Kidney tubule cell (primary cell): Measurements from ENCODE around the gene KDM5B.
"Not testable (repeated sequence)": the region's sequence is repeated elsewhere in the genome, so short reads cannot be mapped to it uniquely, and the experiment has no call there.

Source experiments
- DNase-seq: peaks from one replicate; pipeline ENCODE4 v3.0.0-alpha.2; 2018; ENCODE audit warnings: low spot score

Gene KDM5B

DNA sequence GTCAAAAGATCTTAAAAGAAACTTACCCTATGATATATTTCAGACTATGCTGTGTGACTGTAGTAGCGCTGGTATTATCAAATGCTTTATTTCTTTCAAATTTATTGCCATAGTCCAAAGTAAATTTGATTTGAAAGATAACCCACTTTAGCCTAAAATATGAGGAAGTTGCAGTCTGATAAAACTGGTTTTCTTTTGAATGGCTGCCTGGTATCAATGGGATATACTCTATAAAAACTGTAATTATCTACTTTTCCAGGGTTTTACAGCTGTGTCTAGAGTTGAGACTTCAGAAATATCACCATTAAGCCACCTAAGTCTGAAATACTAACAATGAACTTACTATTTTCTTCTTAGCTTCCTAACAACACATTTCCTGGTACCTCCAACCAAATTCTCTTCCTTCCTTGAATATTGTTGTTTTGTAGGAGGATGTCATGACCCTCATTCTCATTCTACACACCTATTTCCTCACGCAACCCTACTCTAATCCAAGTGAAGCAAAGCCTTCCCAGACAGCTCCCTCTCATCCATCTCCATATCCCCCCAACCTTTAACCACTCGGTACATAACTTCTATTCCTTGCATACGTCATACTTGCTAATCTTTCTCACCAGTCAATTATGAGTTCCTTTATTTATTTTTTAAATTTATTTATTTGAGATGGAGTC, 17.0 kb downstream of the KDM5B start:
- no peak for DNase-seq

DNA sequence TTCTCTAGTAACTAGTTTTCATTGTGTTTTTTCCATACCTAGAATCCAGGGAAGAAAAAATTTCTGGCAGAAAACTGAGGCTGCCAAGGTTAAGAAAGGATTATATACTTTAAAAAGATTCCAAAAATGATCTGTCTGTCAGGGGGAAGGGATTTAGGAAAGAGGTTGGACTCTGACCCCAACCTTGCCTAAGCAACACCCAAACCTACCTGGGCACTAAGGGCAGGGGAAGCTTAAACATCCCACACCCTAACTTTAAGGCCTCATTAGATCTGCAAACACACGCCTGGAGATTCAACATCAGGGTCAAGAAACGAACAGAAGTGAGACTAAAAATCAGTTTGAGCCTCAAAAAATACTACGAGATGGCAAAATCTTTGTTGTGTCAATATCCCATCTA, 19.4 kb downstream of the KDM5B start:
- DNase-seq = no peak

DNA sequence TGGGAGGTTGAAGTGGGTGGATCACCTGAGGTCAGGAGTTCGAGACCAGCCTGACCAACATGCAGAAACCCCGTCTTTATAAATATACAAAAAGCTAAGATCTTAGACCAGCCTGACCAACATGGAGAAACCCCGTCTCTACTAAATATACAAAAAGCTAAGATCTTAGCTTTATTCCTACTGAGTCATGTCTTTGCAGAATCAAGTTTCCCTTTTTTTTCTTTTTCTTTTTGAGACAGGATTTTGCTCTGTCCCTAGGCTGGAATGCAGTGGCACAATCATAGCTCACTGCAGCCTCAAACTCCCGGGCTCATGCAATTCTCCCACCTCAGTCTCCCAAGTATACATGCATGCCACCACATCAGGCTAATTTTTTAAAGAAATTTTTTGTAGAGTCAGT, 21.4 kb downstream of the KDM5B start:
- DNase-seq = no peak

DNA sequence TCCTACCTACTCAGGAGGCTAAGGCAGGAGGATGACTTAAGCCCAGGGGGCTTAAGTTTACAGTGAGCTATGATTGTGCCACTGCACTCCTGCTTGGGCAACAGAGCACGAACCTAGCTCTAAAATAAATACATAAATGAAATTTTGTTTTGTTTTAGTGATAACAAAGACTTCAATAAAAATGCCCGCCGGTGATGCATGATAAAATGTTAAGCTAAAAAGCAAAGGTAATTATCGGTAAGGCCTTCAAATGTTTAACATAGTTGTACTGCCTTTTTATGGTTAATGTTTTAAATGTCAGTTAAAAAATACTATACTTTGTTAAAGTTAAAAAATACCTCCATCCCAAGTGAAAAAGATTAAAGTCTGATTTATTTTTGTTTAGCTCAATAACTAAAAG, 27.0 kb downstream of the KDM5B start:
- no peak for DNase-seq

DNA sequence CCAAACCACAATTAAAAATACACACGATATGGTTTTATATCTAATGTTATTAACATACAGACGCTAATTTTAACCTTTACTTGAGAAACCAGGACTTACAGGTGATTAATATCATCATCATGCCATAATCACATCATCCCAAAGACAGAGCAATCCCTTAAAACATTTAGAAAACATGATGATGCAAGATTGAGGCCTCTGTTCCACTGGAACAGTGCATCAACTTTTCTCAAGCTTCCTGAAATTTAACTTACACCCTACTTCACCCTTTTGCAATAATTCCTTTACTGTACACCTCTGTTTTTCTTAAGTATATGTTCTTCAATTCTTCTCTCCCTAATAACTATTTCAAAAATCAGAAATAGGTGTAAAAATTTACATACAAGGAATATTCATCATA, 38.1 kb downstream of the KDM5B start:
- DNase-seq = no peak

DNA sequence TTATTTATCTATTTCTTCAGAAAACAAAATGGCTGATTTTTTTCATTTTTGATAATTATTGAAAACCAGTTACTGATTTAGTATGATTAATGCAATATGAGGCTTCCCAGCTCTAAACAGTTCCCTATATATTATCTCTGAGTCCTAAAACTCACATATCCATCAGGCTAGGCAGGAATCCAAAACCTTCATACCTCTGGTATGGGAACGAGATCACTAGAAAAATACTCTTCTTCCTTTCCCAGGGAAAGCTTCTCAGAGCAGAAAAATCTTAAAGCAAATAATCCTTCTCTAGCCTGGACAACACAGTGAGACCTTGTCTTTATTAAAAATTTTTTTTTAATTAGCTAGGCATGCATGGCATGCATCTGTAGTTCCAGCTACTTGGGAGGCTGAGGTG, 42.5 kb downstream of the KDM5B start:
- no peak for DNase-seq

DNA sequence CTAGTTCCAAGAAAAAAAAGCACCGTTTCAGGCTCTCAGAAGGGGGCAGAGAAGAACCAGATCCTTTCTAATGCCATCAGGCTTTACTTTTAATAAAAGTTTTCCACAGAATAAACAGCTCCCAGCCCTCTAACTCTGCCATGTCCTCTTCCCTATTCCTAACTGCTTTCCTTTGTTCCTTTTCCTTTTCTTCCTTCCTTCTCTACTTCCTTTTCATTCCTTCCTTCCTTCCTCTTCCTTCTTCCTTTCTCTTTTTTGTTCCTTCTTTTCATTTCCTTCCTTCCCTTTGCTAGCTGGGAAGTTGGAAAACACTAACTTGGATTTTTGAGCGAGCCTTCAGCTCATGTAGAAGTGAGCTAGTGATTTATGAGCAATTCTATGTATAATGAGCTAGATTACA, 46.2 kb downstream of the KDM5B start:
- no peak for DNase-seq

DNA sequence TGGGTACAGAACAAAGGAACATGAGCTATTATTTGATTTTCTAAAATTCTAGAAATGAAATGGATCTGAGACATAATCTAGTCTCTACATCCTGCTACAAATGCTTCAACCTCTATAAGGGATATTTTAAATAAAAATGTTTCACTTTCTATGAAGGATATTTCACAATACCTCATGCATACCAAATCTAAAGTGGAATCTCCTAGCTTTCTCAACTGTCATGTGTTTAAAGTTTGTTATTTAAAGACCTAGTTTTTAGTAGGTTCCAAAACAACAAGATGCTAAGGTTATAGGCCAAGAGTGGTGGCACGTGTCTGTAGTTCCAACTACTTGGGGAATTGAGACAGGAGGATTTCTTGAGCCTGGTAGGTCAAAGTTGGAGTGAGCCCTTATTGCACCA, 47.6 kb downstream of the KDM5B start:
- no peak for DNase-seq

DNA sequence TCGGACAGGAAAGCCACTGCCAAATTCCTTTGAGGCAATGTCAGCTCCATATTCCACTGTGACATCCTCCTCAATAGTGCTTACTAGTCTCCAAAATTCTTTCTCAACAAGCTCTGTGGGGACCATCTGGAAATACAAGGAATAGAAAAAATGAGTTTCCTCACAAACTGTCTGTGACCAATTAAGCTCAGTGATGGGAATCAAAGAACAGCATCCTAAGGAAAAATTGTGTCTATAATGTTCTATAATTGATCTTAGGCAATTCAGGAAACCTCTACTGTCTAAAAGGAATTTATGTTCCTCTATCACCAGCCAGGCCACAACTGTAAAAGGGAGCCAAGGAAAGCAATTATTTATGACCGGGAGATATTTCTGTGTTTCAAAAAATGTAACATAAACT, 51.8 kb downstream of the KDM5B start:
- no peak for DNase-seq

DNA sequence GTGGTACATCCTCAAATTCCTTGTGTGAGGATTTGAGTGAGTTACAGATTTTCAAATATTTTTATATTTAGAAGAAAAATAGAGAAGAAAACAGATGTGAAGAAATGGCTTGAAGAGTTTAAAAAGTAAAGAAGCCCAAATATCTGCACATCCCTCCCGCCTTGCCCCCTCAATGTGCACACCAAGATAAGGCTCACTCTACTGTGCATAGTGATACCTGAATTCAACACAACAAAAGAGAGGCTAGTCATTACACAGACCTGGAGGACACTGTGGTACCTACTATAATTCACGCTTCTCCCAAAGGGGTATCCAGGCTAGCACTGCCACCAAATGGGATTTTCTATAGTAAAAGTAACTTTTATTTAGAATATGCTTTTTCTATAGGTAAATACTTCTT, 53.9 kb downstream of the KDM5B start:
- no peak for DNase-seq

DNA sequence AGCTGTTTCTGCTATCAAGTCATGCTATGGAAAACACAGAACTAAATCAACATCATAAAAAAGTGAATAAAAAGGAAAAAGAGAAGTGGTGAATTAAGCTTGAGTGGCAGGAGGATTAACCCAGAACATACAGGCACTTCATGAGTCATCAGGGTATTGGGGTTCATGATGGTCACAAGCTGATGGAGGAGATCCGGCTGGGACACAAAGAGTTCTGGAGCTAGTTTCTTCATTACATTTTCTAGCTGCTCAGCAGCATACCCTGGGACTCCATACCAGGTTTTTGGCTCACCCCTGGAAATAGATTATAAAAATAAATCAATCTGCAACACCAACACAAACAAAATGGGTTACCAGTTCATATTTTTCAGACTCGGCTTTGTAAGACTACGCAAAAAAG, 55.4 kb downstream of the KDM5B start:
- DNase-seq = no peak

DNA sequence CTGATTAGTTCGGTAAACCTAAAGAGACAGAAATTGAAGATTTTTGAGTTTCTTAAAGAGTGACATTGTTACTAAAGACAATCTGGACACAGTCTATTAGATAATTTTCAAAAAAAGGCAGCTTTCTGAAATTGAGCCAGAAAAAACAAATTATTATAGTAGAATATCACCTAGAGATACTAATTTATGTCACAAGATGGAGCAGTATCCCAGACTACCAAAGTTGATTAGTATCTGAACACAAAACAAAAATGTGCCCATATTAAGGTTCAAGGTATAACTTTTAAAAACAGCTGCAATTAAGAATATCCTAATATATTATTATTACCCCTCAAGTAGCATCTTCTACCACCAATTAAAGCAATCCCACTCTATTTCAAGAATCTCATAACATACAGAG, 57.5 kb downstream of the KDM5B start:
- no peak for DNase-seq

DNA sequence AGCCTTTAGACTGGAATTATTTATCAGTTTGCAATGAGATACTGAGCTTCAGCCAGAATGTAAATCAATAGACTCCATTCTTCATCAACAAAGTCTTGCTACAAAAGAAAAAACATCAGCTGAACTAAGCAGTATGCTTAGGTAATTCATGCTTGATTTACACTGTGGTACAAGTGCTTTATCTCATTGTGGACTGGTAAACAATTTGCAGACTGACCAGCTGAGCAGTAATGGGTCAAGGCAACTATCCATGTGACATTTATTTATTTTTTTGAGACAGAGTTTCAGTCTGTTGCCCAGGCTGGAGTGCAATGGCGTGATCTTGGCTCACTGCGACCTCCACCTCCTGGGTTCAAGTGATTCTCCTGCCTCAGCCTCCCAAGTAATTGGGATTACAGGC, 58.2 kb downstream of the KDM5B start:
- DNase-seq = no peak

DNA sequence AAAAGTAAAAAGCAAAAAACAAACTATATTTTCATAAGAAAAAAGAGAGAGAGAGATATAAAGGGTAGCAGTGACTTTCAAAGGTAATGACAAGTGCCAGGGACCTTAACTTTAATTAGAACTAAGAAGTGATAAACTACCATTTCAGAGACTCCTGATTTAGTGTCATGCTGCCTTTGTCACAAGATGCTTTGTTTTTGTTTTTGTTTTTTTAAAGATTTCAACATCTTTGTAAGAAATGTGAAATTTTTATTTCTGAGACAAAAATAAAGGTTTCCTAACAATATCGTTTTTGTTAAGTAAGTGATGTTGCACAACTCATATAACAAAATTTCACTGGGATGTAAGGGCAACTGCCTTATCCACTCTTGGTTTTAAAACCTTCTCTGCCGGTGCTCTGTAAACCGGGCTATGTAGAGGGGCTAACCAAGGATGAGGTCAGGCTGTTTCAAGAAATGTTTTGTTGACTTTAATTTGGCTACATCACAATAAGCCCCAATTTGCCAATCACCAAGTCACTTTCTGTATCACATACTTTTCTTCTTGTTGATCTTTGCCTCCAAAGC, 62.8 kb downstream of the KDM5B start:
- DNase-seq = no peak

DNA sequence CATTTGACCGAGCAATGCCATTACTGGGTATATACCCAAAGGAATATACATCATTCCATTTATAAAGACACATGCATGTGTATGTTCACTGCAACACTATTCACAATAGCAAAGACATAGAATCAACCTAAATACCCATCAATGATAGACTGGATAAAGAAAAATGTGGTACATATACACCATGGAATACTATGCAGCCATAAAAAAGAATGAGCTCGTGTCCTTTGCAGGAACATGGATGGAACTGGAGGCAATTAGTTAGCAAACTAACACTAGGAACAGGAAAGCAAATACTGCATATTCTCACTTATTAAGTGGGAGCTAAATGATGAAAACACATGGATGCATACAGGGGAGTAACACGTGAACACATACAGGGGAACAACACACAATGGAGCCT, 63.5 kb downstream of the KDM5B start:
- DNase-seq = not testable (repeated sequence)

DNA sequence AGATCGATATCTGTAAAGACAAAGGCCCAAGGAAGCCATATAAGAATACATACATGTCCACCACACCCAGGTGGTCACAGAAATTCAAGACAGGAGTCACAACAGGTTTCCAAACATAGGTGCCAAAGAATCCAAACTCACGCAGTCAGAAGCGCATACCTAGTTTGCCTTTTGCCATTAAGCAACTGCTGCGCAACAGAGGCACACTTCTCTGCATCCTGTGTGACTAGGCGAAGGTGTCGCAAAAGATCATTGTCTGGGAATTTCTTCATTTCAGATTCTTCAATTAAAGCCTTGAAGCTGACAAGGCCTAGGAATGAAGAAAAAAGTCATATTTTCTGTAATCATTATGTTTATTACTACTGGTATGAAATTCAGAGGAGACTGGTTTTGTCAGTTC, 65.7 kb downstream of the KDM5B start:
- DNase-seq = no peak

DNA sequence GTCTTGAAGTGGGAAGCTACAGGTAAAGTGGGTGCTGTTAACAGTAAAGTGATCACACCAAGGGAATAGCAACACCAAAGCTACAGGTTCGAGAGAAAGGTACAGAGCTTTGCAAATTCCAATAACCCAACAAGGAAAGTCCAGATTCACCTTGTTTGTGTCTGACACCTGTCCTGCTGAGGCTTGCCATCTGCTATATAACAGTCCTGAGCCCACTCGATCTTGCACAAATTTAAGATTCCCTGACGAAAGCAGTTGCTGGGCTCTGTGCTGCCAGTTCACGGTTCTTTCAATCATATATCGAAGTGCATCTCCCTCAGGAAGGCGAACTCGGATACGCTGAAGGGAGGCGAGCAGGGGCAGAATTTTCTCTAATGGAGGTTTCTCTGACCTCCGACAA, 75.0 kb downstream of the KDM5B start:
- no peak for DNase-seq

DNA sequence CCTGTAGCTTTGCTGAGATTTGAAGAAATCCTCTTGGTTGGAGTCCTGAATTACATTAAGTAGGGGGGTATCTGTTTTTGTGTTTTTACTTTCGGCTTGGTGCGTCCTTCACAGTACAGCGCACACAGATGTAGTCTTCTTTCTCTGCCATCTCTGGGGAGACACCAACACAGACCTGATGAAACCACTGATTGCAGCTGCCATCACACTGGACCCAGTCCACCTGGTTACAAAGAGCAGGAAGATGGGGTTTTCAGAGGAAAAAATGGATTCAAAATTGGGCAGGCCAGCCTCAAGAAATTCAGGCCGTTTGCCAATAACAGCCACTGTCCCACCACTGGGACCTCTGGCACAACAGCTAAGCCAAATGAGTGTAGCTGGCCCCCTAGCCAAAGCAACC, 79.3 kb downstream of the KDM5B start:
- no peak for DNase-seq

DNA sequence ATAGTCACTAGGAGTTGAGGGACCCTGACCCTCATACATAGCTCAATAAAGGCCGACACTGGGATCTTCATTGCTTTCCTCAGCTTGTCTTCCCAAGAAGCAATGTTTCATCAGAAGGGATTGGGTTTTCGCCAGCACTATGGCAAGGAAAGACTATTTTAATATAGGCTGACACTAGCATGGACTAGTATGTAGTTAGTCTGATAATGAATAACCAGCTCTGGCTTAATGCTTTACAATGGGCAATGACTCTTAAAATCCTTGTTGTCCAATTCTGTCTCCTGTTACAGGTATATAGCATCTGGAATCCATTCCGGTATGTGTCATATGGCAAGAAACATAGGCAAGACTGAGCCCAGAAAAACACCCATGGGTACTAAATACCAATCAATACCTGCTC, 82.7 kb downstream of the KDM5B start:
- peak; percentile 69 for DNase-seq

DNA sequence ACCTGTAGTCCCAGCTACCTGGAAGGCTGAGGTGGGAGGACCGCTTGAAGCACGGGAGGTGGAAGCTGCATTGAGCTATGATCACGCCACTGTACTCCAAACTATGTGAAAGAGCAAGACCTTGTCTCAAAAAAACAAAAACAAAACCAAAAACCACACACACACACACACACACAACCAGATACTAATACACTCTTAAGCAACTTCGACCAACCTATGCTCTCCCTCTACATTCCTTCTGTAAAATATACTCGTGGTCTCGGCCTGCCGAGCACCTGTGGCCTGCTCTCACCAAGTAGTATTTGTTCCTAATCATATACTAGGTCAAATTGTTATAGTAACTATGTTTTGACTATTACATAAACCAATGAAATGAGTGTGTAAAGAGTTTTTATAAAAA, 84.5 kb downstream of the KDM5B start:
- no peak for DNase-seq

DNA sequence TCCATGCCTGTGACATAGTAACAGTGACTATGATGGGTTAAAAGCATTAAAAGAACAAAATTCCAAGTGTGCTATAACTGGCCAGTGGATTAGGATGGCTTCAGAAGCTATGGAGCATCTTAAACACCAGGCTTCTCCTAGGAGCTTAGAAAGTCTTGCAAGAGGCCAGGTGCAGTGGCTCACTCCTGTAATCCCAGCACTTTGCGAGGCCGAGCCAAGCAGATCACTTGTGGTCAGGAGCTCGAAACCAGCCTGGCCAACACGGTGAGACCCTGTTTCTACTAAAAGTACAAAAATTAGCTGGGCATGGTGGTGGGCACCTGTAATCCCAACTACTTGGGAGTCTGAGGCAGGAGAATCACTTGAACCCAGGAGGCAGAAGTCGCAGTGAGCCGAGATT, 85.2 kb downstream of the KDM5B start:
- DNase-seq = not testable (repeated sequence)

DNA sequence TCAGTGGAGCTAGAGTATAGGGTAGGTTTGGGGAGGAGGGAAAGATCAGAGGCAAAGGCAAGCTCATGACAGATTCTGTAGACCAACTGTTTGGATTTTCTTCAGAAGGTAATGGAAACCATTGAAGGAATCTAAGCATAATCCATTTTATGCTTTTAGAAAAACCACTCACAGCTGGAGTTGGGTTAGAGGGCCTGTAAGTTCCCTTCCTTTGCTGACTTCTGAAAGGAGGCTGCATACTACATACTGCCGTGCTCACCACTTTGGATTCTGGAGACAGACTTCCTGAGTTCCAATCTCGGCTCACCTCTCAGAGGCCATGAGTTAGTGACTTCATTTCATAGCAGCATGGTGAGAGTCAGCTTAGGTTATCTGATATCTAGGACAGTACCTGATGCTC, 91.6 kb downstream of the KDM5B start:
- no peak for DNase-seq

DNA sequence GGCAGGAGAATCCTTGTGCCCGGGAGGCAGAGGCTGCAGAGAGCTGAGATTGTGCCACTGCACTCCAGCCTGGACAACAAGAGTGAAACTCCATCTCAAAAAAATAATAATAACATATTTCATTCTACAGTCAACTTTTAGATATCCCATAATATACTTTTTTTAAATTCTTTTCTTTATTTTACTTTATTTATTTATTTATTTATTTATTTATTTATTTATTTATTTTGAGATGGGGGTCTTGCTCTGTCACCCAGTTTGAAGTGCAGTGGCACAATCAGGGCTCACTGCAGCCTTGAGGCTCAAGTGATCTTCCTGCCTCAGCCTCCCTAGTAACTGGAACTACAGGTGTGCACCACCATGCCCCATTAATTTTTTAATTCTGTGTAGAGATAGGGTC, 94.0 kb downstream of the KDM5B start:
- DNase-seq = not testable (repeated sequence)

DNA sequence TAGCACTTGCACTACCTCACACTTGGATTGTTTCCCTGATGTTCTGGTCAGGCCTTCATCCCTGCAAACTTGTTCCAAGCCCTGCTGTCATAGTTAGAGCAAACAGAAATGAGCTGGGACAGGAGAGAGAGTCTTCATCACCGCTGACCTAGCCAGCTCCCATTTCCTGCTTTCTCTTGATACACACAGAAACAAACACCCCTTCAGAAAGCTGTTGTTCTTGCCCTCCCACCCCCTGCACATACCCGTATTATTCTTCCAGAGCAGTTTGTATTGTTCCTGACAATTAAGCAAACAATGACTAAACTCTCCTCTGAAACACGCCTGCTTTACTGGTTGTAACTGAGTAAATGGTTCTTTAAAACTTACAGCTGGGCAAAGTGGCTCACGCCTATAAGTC, 95.1 kb downstream of the KDM5B start:
- DNase-seq = peak; percentile 21
